ENCODE measurements around the gene WTIP.

The WTIP gene

DNA sequence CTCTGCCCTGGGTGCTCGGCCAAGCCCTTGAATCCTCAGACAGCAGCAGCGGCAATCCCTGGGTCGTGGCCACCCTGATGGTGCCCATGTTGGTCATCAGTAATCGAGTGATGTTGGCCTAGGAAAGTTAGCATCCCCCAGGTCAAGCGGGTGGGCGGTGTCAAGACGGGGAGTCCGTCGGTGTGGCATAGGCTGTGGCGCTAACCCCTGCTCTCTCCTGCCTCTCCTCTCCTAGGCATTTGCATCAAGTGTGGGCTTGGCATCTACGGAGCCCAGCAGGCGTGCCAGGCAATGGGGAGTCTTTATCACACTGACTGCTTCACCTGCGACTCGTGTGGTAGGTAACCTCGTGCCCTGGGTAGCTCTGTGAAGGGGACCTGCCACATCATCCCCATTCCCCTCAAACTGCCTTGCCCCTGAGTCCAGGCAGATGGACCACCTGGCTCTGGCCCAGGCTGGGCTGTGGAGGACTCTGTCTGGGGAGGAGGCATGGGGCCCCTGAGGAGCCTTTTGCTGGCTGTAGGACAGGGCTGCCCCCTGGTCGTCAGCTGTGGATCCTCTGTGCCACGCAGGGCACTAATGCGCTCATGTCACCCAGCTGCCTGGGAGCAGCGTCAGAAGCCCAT lies 8.7 kb downstream of the WTIP start:
- no peak for TF ChIP-seq ZNF274 (IDR thresholded peaks at IDR 0.05; ENCODE audit: low read depth, low read length)
- H3K4me3 ChIP-seq (ENCODE audit: low read length), result no peak overlapping the region

DNA sequence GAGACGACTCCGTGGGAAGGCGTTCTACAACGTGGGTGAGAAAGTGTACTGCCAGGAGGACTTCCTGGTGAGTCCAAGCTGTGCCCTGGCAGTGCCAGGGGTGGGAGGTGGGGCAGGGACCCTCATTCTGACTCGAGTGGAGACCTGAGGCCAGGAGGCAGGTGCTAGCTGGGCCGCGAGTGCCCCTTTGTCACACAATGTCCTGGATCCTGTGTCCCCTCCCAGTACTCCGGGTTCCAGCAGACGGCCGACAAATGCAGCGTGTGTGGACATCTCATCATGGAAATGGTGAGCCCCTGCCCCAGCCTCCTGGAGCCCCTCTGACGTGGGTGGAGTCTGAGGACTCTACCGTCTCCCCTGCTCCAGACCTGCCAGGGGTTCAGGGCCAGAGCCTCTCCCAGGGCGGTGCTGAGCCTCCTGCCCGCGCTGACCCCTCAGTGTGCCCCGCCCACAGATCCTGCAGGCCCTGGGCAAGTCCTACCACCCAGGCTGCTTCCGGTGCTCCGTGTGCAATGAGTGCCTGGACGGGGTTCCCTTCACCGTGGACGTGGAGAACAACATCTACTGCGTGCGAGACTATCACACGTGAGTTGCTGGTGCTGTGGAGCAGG lies 11.6 kb downstream of the WTIP start:
- no peak overlapping the region for H3K4me3 ChIP-seq (ENCODE audit: low read length)
- TF ChIP-seq ZNF274 (IDR thresholded peaks at IDR 0.05; ENCODE audit: low read depth, low read length), result no peak

DNA sequence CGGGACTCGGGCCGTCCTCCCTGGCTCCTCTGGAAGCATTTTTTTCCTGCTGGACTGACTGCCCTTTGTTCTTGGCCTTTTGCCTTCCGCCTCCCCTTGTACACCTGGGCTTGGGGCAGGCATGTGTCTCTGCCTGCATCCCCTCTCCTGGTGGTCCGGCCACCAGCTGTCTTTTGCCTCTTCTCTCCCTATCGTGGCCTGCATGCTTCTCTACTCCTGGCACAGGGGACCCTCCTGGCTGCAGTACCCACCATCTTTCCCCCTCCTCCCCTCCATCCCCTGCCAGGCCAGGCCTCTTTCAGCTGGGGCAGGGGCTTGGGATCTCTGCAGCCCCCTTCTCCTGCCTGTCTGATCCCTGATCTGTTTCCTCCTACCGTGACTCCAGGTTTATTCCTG lies 12.1 kb downstream of the WTIP start:
- no peak overlapping the region for H3K4me3 ChIP-seq (ENCODE audit: low read length)
- no peak for TF ChIP-seq ZNF274 (IDR thresholded peaks at IDR 0.05; ENCODE audit: low read depth, low read length)

DNA sequence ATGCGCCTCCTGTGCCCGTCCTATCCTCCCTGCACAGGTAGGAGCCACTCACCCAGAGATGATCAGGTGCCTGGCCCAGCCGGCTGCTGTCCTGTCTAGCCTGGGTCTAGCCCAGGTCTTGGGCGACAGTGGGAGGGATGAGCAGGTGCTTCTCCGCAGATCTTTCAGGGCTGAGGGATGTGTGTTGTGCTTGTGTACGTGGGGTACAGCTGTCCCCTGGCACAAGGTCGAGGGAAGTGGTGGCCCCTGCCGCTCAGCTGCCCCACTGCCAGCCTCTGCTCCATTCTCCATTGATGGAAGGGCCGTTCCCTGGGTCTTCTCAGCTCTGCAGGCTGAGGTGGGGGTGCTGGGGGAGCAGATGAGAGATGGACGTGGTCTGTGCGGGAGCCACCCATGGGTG lies 13.0 kb downstream of the WTIP start:
- no peak overlapping the region for H3K4me3 ChIP-seq (ENCODE audit: low read length)
- TF ChIP-seq ZNF274 (IDR thresholded peaks at IDR 0.05; ENCODE audit: low read depth, low read length), result no peak

DNA sequence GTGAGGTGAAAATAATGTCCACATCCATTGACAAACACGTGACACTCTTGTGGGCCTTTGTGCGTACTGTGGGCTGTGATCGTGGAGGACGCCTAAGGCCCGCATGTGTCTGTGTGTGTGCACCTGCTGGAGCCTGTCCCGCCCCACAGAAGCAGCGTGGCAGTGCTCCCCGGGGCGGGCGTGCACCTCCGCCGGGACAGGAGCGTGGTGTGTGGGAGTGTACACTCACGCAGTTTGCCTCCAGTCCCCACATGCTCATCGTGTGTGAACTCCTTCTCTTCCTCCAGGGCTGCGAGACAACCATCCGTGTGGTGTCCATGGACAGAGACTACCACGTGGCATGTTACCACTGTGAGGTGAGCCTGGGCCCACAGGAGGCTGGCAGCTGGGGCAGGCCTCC lies 13.9 kb downstream of the WTIP start:
- TF ChIP-seq ZNF274 (IDR thresholded peaks at IDR 0.05; ENCODE audit: low read depth, low read length), result no peak
- H3K4me3 ChIP-seq (ENCODE audit: low read length), result no peak overlapping the region

DNA sequence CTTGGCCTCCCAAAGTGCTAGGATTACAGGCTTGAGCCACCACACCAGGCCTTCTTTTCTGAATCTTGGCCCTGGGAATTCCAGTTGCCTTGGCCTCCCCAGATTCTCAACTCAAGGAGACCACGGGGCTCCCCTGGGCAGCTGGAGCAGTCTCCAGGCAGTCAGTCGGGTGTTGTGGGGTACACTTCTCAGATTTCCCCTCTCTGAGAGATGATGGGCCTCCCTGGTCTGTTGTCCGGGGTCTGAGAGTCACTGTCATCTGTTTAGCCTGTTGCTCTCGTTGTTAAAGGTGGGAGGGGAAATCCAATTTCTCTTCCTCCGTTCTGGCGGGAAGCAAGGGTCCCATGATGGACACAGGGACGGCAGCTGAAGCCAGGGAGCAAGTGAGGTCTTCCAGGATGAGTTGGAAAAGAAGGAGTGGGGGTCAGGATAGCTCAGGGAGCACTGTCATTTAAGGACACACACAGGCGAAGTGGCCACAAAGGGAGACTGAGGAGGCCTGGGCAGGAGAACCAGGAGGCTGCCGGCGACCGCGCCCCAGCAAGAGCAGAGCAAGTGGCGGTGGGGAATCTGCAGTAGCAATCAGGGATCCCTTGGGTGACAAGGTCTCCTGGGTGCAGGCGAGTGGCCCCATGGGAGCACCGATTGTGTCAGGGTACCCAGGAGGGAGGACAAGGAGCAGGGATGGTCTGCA lies 15.7 kb downstream of the WTIP start:
- no peak for TF ChIP-seq ZNF274 (IDR thresholded peaks at IDR 0.05; ENCODE audit: low read depth, low read length)

DNA sequence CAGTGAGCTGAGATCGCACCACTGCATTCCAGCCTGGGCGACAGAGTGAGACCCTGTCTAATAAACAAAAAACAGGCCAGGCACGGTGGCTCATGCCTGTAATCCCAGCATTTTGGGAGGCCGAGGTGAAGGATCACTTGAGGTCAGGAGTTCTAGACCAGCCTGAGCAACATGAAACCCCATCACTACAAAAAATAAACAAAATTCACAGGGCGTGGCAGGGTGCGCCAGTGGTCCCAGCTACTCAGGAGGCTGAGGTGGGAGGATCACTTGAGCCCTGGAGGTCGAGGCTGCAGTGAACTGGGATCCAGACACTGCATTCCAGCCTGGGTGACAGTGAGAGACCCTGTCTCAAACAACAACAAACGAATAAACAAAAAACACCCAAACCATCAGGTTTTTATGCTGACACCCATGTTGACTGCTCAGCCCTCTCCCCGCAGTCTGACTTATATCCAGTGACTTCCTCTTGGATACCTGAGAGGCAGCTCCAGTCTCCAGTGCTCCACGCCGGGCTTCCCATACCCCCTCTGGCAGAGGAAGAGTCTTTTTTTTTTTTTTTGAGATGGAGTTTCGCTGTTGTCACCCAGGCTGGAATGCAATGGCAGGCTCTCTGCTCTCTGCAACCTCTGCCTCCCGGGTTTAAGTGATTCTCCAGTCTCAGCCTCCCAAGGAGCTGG lies 17.7 kb downstream of the WTIP start:
- TF ChIP-seq ZNF274 (IDR thresholded peaks at IDR 0.05; ENCODE audit: low read depth, low read length), result no peak
- H3K4me3 ChIP-seq (ENCODE audit: low read length), result no peak overlapping the region

More for the DNA sequence above, 15.7 kb downstream of the WTIP start:
- no peak overlapping the region for H3K4me3 ChIP-seq (ENCODE audit: low read length)

DNA sequence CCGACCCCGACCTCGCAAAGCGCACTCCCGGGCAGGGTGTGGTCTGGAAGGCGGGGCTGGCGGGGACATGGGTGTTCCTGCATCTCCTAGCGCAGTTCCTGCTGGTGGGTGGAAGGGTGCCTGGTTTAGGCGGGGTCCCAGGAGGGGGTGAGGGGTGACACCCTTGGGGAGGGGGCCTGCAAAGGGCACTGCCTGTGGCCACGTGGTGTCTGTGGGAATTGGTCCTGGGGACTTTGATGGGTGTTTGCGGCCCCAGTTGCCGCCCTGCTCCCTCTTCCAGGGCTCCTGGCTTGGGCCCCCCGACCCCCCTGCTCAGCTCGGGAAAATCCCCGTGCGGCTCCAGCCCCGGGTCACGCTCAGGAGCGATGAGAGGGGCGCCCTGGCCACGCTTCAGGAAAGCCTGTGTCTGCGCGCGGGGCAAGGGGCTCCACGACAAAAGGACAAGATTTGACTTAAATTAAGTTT lies 19.1 kb downstream of the WTIP start:
- TF ChIP-seq ZNF274 (IDR thresholded peaks at IDR 0.05; ENCODE audit: low read depth, low read length), result no peak
- H3K4me3 ChIP-seq (ENCODE audit: low read length), result no peak overlapping the region

DNA sequence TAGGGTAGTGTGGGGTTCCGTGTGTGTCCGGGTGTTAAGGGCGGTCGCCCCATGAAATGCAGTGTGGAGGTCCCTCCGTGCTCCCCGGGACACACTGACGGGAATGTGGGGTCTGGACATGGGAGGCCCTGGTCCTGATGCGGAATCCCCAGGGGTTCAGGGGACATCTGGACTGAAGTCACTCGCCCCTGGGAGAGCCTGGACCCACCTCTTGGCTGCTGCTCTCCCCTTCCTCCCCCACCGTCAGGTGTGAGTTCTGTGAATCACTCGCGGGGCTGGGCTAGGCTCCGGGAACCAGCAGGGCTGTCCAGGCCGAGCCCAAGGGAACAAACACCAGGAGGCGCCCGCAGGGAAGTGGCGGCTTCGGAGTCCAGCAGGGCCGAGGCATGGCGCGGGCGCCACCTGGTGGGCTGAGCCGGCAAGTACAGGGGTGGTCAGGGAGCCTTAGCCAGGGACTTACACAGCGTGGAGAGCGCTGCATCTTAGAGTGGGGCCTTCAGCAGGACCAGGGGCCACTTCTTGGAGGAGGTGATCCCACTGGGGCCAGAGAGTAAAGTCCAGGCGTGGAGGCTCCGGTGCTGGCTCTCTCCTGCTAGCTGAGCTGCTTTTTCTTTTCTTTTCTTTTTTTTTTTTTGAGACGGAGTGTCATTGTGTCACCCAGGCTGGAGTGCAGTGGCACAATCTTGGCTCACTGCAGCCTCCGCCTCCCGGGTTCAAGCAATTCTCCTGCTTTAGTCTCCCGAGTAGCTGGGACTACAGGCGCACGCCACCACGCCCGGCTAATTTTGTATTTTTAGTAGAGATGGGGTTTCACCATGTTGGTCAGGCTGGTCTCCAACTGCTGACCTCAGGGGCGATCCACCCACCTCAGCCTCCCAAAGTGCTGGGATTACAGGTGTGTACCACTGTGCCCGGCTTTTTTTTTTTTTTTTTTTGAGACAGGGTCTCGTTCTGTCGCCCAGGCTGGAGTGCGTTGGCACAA lies 20.1 kb downstream of the WTIP start:
- no peak for TF ChIP-seq ZNF274 (IDR thresholded peaks at IDR 0.05; ENCODE audit: low read depth, low read length)
- H3K4me3 ChIP-seq (ENCODE audit: low read length), result no peak overlapping the region

DNA sequence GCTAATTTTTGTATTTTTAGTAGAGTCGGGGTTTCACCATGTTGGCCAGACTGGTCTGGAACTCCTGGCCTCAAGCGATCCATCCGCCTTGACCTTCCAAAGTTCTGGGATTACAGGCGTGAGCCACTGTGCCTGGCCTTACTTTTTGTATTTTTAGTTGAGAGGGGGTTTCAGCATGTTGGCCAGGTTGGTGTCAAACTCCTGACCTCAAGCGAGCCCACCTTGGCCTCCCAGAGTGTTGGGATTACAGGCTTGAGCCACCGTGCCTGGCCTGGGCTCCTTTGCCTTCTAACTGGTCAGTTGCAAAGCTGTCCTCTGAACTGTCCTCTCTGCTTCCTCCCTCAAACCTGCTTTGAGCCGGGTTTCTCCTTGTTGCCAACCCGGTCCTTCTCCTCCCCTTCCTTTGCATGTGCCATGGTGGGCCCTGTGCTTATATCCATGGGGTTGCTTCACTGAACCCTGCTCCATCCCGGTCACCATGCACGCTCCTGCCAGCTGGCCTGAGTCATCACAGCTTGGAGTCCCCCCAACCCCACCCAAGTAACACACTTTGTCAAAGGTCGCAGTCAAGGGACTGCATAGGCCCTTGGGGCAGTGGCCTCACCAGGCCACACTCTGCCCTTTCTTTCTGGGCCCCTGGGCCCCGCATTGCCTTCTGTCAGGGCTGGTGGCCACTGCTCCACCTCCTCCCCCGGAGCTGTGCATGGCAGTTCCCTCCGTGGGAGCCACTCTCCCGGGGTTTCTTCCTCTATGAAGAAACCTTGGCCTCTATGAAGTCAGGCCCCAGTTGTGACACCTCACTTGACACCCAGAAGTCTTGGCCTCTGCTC lies 21.2 kb downstream of the WTIP start:
- no peak overlapping the region for H3K4me3 ChIP-seq (ENCODE audit: low read length)
- no peak for TF ChIP-seq ZNF274 (IDR thresholded peaks at IDR 0.05; ENCODE audit: low read depth, low read length)

DNA sequence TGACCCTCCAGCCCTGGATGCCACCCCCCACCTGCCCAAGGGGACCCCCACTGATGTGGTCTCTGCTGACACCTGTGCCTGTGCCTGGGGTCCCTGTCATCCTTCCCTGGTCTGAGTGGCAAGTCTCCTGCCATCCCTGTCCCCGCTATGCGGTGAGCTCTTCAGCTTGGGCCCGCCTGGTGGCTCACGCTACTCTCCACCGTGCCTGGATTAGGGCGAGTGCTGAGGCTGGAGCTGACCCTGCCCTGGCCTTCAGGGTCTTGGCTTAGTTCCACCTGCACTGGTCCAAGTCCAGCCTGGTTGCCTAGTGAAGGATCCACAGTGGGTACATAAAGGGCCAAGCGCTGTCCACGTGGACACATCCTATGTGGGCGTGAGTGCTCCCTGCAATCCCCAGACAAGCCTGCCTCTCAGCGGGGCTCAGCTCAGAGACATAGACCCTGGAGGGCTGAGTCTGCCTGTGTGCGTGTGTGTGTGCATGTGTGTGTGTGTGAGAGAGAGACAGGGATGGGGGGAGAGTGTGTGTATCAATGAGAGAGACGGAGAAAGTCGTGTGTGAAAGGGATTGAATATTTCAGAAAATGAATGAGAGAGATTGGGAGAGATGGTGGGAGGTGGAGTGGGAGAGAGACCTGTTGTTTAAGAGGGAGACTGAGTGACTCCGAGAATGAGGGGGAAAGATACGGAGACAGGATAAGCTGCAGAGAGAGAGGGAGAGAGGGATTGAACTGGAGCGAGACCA lies 22.1 kb downstream of the WTIP start:
- H3K4me3 ChIP-seq (ENCODE audit: low read length), result no peak overlapping the region
- no peak for TF ChIP-seq ZNF274 (IDR thresholded peaks at IDR 0.05; ENCODE audit: low read depth, low read length)

DNA sequence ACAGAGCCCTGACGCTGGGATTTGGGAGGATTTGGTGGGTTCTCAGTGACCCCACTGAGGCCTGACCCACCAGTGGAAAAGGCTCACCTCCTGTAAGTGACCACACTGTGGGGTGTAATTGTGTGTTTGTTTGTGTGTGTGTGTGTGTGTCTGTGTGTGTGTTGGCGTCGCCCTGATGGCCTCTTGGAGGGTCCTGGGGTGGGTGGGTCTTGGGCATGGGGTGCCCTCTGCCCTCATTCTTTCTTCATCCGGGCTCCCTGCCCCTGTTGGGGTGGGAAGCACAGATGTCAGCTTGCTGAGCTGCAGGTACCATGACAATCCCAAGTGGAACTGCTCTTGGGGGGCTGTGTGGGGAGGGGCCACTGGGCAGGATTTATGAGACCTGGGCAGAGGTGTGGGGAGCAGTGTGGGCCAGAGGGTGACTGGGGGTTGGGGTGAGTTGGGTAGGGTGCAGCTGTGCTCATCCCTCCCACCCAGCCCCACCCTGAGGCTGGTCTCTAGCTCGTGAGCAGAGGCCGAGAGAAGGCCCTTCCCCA lies 22.8 kb downstream of the WTIP start:
- no peak for TF ChIP-seq ZNF274 (IDR thresholded peaks at IDR 0.05; ENCODE audit: low read depth, low read length)
- H3K4me3 ChIP-seq (ENCODE audit: low read length), result no peak overlapping the region

Measured in GM08714 (cell line).